ENCODE measurements around the gene ENTHD1.

ENTHD1 gene

GRCh38 chr22:39714321-39714720, 179.2 kb downstream of the ENTHD1 start:
- no peak for DNase-seq (ENCODE audit: low read depth)

DNA sequence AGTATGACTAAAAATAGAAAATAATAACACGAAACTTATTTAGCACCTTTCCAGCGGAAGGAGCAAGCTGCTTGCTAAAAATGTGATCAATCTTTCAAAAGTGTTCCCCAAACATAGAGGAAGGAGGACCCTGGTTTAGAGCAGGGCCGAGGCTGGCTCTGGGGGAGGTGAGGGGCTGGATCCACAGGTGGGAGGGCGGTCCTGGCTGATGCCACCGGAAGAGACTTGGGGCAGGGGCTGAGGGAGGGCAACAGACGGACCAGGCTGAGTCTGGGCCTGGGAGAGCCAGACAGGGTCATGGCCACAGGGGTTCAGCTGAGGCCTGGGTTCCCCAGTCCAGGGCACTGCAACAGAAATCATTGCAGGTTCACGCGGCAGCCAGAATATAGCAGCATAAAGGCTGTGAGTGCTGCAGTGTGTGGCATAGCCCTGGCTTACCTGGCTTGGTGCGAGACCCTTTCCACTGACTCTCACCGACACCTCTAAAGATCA, 179.7 kb downstream of the ENTHD1 start:
- no peak for DNase-seq (ENCODE audit: low read depth)

GRCh38 chr22:39712751-39713525, 180.6 kb downstream of the ENTHD1 start:
- DNase-seq (ENCODE audit: low read depth), result no peak

DNA sequence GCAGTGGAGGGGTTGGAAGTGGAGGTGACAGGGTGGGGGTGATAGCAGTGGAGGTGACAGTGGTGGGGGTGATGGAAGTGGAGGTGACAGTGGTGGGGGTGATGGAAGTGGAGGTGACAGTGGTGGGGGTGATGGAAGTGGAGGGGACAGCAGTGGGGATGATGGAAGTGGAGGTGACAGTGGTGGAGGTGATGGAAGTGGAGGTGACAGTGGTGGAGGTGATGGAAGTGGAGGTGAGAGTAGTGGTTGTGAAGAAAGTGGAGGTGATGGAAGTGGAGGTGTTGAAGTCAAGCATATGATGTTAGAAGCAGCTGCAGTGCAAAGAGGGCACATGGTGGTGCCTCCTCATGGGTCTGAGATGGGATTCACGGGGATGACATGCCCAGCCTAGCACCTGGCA, 181.5 kb downstream of the ENTHD1 start:
- DNase-seq (ENCODE audit: low read depth), result no peak

GRCh38 chr22:39710380-39711150, 183.0 kb downstream of the ENTHD1 start:
- no peak for DNase-seq (ENCODE audit: low read depth)

DNA sequence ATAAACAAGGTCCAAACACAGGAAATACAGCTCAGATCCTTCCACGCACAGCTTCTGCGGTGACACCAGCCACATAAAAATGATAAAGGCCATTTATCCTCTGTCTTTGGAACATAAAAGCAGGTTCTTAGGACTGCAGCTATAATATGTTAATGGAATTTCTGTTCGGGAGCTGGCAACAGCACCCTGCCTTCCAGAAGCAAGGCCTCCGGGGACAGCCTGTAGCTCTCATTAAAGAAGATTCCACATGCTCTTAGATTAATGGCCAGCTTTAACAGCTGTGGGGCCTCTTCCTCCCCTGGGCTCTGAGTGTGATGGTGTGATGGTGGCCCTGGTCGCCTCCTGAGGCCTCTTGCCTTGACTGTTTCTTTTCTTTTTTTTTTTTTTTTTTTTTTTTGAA, 185.7 kb downstream of the ENTHD1 start:
- no peak for DNase-seq (ENCODE audit: low read depth)

GRCh38 chr22:39707351-39707750, 186.2 kb downstream of the ENTHD1 start:
- no peak for DNase-seq (ENCODE audit: low read depth)

DNA sequence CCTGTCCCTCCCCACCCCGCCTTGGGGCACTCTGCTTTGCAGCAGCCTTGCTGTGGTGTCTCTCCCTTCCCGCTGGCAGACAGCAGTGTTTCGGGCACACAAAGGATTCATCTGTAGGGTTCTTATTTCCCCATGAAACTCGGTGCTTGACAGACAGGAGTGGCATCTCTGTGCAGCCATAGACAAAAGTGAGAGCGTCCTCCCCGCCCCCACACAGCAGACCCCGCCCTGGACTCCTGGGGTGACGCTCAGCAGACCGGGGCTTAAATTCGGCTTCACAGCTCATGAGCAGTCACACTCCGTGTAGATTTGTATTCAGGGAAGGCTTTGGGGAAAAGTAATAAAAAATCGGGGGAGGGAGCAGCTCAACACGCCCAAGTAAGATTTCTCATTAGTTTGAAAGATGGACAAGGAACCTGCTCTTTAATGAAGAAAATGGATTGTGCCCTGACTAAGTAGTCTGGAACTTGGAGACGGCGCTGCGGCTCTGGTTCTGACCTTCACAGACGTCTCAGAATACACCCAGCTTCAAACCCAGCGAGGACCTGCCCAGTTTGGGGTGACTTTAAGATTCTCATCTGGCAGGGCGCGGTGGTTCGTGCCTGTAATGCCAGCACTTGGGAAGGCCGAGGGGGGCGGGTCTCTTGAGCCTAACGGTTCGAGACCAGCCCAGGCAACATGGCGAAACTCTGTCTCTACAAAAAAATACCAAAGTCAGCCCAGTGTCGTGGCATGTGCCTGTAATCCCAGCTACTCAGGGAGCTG, 187.0 kb downstream of the ENTHD1 start:
- no peak for DNase-seq (ENCODE audit: low read depth)

DNA sequence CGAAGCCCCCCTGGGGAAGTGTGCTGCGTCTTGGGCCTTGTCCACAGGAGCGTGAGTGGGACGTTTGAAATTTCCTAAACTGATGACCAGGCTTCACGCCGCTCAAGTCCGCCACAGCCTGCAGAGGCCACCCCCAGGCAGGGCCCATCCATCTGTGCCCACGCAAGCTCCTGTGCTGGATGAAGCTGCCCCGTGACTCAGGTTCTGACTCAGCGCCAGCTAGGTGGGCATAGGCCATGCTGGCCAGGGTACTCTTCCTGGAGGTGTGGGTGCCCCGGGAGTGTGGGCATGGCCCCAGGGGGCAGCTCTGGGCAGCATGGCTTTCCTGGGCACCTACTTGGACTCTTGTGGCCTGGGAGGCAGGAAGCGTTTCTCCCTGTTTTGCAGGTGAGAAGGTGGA, 188.2 kb downstream of the ENTHD1 start:
- DNase-seq (ENCODE audit: low read depth), result no peak

DNA sequence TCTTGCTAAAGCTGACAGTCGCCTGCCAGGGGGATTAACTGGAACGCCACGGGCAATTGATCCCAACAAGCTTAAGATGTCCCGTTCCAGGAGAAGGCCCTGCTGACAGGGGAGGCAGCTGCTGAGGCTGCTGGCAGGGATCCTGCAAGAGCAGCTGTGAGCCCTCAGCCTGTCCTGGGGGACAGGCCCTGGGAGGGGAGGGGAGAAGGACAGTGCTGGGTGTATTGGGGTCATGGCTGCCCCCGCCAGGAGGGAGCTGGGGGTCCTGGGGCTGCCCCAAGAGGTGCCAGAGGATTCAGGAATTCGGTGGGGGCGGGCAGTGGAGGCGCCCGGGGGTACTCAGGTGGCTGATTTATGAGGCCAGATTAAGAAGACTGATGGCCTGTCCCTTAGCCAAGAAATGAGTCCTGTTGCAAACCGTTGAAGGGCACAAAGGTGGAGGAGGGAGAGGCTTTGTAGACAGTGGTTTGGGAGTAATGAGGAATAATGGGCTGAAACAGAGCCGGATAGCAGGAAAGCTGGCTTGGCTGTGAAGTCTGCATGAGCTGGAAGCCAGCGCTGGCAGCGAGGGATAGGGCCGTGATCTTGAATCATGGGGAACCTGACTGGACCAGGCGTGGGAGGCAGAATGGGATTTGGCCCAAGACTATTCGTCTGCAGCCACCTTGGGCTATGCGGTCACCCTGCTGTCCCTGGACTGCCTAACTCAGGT, 189.5 kb downstream of the ENTHD1 start:
- DNase-seq (ENCODE audit: low read depth), result no peak

GRCh38 chr22:39703091-39703490, 190.5 kb downstream of the ENTHD1 start:
- no peak for DNase-seq (ENCODE audit: low read depth)

DNA sequence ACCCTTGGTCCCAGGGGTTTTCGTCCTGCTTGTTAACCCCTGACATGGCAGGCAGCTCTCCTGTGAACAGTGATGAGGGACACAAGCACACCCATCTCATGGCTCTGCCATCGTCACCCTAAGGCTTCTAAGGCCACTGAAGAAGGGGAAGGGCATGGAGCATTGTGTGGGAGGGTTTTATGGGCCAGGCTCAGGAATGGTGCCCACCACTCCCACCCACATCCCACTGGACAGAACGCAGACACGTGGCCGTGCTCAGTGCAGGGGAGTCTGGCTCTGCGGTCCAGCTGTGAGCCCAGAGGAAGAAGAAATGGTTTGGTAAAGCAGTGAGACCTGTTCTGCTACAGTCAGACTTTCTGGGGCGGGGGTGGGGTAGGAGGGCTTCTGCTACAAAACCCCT, 193.0 kb downstream of the ENTHD1 start:
- no peak for DNase-seq (ENCODE audit: low read depth)

GRCh38 chr22:39699631-39700360, 193.8 kb downstream of the ENTHD1 start:
- DNase-seq (ENCODE audit: low read depth), result no peak

DNA sequence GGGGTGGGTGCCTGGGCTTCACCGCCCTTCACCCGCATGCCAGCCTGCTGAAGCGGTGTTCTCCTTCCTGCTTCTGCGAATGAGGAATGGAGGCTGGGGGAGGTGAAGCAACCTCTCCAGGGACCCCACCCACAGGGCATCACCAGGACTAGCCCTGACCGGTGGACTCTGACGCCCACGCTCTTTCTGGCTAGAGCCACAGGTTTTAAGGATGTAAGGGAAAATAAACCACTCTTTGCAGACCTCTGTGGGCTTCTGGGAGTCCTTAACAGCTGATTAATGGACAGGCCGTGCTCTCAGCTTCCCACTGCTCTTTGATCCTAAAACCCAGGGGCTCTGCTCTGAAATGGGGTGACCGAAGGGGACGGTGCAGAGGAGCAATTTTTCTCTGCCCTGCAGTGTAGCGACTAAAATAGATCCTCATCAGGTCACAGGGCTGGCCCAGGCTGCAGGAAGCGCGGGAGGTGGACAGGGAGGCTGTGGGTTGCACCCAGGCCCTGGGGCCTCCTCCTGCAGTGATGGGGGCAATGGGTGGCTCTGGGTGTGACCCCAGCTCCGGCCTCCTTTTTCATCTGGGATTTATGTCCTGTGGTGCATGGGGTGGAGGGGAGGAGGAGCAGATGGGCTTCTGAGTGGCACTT, 195.7 kb downstream of the ENTHD1 start:
- no peak for DNase-seq (ENCODE audit: low read depth)

GRCh38 chr22:39693943-39694500, 199.5 kb downstream of the ENTHD1 start:
- DNase-seq (ENCODE audit: low read depth), result no peak

All from GM04504 (cell line).